ENCODE measurements around the gene BCKDHA.
"Not testable (repeated sequence)": the region's sequence is repeated elsewhere in the genome, so short reads cannot be mapped to it uniquely, and the experiment has no call there.

The BCKDHA gene

DNA sequence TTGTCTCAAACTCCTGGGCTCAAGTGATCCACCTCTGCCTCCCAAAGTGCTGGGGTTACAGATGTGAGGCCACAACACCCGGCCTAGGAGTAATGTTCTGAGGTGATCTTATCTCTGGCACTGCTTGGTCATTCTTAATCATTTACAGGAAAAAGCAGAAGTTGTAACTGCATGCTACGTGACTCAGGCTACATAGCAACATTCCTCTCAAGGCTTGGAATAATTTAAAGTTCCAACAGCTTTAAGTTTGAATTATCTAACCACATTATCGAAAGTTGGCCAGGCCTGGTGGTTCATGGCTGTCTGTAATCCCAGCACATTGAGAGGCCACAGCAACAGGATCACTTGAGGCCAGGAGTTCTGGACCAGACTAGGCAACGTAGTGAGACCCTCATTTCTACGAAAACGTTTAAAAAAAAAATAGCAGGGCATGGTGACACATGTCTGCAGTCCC lies 29.7 kb upstream of the BCKDHA start:
- no peak for DNase-seq

DNA sequence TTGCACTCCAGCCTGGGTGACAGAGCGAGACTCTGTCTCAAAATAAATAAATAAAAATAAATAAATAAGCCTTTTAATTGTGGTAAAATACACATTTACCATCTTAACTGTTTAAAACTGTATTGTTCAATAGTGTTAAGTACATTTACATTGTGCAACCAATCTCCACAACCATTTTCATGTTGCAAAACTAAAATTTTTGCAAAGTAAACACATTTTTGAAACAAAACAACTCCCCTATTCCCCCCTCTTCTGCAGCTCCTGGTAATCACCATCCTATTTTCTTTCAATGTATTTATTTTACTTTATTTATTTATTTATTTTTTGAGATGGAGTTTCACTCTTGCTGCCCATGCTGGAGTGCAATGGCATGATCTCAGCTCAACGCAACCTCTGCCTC lies 27.8 kb upstream of the BCKDHA start:
- no peak for DNase-seq

DNA sequence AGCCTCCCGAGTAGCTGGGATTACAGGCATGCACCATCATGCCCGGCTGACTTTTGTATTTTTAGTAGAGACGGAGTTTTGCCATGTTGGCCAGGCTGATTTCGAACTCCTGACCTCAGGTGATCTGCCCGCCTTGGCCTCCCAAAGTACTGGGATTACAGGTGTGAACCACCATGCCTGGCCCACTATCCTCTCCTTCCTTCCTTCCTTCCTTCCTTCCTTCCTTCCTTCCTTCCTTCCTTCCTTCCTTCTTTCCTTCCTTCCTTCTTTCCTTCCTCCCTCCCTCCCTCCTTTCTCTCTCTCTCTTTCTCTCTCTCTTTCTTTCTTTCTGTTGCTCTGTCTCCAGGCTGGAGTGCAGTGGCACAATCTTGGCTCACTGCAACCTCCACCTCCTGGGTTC lies 26.5 kb upstream of the BCKDHA start:
- not testable (repeated sequence) for DNase-seq

DNA sequence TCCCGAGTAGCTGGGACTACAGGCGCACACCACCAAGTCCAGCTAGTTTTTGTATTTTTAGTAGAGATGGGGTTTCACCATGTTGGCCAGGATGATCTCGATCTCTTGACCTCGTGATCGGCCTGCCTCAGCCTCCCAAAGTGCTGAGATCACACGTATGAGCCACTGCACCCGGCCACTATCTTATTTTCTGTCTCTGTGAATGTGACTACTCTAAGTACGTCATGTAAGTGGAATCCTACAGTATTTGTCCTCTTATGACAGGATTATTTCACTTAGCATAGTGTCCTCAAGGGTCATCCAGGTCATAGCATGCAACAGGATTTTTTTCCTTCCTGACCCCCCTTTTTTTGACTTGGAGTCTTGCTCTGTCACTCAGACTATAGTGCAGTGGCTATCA lies 26.1 kb upstream of the BCKDHA start:
- no peak for DNase-seq

DNA sequence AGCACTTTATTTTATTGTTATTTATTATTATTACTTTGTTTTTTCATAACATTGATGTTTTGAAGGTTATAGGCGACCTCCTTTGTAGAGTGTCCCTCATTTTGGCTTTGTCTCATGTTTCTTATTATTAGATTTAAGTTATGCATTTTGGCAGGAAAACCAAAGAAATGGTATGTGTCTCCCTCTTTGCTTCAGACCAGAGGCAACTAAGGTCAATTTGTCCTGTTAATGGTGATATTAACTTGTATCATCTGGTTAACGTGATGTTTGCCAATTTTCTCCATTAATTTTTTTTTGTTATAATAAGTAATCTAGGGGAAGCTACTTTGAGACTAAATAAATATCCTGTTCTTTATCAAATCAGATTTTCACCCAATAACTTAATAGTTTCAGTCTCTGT lies 25.1 kb upstream of the BCKDHA start:
- no peak for DNase-seq

DNA sequence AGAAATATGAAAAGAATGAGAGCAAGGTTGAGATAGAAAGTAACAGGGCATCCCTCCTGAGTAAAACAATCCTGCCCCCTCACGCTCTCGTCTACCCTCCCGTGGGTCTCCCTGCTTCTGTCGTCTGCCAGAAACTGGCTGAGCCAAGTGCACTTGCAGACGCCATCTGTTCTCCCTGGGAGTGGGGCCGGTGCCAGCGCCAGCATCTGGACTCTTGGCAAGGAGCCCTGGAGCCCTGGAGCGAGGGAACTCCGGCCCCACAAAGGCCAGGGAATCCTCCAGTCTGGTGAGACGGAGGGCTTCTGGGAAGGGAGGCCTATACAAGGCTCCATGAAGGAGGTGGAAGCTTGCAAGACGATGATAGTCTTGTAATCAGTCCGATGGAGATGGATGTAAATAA lies 23.6 kb upstream of the BCKDHA start:
- DNase-seq: no peak

- peak in 1 of 5 donors; percentile 14 for DNase-seq
Measured at GRCh38 chr19:41376241-41376997, 21.2 kb upstream of the BCKDHA start, which contains the start of gene TMEM91. TSS of gene TMEM91 (plus strand) at chr19:41376533. CDS start at chr19:41378310, 1,777 bp downstream.

DNA sequence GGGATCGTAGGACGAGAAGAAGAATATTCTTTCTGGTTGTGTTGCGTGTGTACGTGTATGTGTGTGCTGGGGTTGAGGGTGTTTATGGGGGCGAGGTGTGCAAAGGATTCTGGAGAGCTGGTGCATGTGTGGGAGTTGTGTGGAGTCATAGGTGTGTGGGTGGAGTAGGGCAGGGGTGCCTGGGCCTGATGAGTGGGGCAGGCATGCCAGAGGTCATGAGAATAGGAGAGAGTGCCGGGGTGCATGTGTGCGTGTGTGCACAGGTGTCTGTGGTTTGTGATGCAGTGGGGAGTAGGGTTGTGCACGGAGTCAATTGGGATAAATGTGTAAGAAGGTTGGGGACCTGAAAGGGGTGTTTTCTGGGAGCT lies 20.6 kb upstream of the BCKDHA start:
- DNase-seq: no peak

DNA sequence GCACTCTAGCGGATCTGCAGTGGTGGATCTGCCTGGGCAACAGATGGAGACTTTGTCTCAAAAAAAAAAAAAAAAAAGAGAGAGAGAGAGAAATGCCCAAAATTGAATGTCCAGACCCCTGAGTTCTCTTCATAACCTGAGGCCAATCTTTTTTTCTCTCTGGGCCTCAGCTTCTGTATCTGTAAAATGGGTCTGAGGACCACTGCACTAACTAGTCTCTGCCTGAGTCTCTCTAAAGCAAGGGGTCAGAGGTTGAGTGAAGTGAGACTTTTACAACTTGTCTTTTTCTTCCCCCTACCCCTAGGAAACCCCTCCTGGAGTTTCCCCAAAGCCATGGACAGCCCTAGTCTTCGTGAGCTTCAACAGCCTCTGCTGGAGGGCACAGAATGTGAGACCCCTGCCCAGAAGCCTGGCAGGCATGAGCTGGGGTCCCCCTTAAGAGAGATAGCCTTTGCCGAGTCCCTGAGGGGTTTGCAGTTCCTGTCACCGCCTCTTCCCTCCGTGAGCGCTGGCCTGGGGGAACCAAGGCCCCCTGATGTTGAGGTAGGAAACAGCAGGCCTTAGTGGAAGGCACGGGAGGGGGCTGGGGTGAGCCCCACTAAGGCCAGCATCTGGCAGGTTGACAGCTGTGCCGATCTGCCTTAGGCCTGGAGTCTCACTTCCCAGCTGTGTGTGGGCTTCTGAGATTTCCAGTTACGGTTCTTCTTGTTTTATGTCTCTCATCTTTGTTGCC lies 19.5 kb upstream of the BCKDHA start:
- no peak for DNase-seq

DNA sequence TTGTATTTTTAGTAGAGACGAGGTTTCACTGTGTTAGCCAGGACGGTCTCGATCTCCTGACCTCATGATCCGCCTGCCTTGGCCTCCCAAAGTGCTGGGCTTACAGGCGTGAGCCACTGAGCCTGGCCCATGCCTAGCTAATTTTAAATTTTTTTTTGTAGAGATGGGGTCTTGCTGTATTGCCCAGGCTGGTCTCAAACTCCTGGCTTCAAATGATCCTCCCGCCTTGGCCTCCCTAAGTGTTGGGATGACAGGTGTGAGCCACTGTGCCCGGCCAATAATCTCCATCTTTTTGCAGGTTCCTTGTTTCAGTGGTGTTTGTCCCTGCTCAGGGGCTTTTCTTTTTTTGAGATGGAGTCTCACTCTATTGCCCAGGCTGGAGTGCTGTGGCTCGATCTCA lies 16.1 kb upstream of the BCKDHA start:
- not testable (repeated sequence) for DNase-seq

DNA sequence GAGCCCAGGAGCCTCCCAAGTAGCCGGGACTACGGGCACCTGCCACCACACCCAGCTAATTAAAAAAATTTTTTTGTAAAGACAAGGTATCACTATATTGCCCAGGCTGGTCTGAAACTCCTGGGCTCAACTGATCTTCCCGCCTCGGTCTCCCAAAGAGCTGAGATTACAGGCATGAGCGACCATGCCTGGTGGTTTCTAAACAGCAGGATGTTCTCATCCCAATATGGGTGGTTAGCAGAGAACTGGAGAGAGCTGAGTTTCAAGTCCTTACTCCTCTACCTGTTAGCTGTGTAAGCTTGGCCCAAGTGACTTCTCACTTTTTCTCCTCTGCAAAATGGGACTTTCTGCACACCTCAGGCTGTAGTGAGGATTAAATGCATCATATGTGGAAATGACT lies 13.3 kb upstream of the BCKDHA start:
- no peak for DNase-seq

DNA sequence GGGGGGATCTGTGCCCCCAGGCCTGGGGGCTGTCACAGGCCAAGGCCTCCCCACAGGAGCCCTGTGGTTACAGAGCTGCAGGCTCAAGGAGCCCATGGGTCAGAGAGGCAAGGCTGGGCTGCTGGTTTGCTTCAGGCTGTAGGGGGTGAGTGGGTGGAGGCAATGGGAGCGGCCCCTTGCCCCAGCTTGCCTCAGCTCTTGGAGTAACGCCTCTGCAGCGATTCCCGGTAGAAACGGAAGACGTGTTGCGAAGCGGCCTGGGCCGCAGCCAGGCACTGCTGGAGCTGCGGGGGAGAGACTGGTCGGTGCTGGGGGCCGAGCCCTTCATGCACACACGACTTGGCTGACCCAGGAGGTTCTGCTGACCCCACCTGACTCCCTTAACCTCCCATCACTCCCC lies 11.2 kb upstream of the BCKDHA start:
- DNase-seq: no peak

DNA sequence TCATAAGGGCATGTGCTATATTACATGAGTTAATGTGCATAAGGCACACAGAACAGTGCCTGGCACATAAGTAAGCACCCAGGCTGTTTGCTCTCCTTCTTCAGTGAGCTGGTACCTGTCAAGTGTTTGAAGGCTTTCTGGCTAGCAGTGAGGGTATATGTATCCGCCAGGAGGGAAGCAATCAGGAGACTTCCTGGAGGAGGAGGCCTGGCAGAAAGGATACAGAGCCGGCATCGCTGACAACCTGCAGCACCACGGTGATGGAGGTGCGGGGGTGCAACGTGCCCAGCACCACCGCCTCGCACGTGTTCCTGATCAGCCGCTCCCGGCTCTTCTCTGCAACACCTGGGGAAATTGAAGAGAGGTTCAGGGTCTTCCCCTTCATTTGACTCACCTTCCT lies 6.0 kb upstream of the BCKDHA start:
- DNase-seq: no peak

DNA sequence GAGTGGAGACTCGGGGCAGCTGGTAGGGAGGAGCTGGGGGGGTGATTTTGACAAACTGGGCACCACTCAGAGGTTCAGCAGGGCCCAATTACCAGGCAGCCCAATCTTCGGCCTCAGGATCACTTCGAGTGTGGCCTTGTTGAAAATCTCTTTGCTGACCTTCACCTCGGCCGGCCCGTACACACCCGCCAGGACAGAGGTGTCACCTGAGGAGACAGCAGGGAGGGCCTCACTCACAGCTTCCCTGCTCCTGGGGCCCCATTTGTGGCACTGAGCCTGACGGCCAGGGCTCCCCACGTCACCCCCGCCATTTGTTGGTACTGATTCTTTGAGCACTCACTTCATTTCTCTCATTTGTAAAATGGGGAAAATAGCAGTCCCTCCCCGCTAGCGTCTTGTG lies 4.8 kb upstream of the BCKDHA start:
- DNase-seq: no peak

DNA sequence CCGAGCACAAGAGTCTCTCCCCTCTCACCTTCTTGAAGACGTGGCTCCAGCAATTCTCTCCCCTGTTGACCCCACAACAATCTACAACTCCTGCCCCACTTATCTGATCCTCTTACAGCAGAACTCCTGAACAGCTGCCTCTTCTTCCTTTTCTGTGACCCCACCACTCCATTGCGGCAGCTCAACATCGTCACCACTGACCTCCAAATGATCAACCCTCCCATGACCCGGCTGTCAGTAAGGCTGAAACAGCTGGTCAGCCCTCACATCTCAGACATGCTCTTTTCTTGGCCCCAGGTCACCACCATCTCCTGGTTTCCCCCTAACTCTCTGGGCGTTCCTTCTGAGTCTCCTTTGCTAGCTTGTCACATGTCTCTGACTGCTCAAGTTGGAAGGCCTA lies 2.3 kb upstream of the BCKDHA start:
- no peak for DNase-seq

GRCh38 chr19:41398050-41398418 lies 416 bp downstream of the BCKDHA start:
- no peak for DNase-seq

DNA sequence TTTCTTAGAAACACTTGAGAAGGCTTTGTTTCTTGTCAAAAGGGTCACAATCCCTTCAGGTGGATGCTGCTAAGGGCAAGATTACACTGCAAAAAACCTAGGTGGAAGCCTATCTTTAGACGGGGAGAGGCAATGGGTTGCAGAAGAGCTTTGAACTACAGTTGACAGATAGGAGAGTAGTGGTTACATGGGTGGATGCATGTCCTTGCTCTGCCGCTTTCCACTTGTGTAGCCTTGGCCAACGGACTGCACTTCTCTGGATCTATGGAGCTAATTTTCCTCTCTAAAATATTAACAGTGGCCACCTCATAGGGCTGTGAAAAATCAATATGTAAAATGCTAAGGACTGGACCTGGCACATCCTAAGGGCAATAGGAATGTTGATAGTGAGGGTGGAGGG lies 980 bp downstream of the BCKDHA start:
- DNase-seq: no peak

GRCh38 chr19:41399091-41399490 lies 1.5 kb downstream of the BCKDHA start:
- no peak for DNase-seq

- no peak for DNase-seq
Measured at GRCh38 chr19:41399525-41399924, 1.9 kb downstream of the BCKDHA start.

DNA sequence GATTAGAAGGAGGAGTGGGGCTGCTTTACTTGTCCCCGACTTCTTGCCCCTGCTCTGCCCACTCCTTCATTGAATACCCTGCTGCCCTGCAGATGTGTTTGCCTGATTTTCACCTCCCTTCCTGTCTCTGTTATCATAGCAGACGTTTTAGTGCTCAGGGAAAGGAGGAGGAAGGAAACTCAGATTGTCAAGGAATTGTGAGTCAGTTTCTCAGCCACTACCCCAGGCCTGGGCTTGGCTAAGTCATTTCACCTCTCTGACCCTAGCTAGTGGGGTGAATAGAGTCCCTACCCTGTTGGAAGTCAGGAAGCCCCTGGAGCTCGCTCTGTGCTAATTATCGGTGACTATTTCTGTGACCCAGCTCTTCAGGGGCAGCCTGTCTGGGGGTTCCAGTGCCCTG lies 3.9 kb downstream of the BCKDHA start:
- DNase-seq: no peak

- no peak for DNase-seq
Measured at GRCh38 chr19:41402010-41402409, 4.4 kb downstream of the BCKDHA start.

- no peak for DNase-seq
Measured at GRCh38 chr19:41403181-41403970, 5.8 kb downstream of the BCKDHA start.

GRCh38 chr19:41405776-41406175 lies 8.2 kb downstream of the BCKDHA start:
- DNase-seq: no peak

DNA sequence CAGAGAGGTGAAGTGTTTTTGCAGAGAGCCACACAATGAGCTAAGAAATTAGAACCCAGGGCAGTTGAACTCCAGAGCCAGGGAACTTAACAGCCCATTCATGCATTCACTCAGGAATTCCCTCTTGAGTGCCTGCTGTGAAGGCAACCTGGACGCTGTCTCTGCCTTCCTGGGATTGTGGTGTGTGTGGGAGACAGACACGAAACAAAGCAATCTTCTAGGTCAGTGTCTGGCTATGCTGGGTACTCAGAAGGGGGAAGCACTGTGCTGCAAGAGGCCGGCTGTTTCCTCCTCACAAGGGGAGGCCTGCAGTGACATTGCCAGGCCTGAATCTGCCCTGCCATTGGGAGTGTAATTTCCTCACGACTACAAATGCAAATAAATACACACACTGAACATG lies 9.7 kb downstream of the BCKDHA start:
- no peak for DNase-seq
